Mononuclear cell (primary cell): ENCODE data around the gene KDM2A. TPM values are rescaled to one million over a fixed set of nuclear protein-coding genes. Genes with fewer than 3 reads are reported as not detected.

ENCODE experiments used
- H3K27me3 ChIP-seq: 2 replicates; pipeline ENCODE4 v1.6.0; 2011; ENCODE audit warnings: low read length, control low read depth; ENCODE audit not compliant: insufficient read depth
- H3K4me1 ChIP-seq: 2 replicates; pipeline ENCODE4 v1.5.1; 2011; ENCODE audit warnings: mild to moderate bottlenecking, low read length, control low read depth; ENCODE audit not compliant: insufficient read depth
- H3K4me3 ChIP-seq: 2 replicates; pipeline ENCODE4 v1.5.1; 2011; ENCODE audit warnings: mild to moderate bottlenecking, low read length, moderate library complexity
- H3K9me3 ChIP-seq: 2 replicates; pipeline ENCODE4 v1.5.1; 2011; ENCODE audit warnings: low read depth, mild to moderate bottlenecking, control low read depth, low read length
- total RNA-seq: library from RNA; depleted of rRNA; stranded (reverse); fragments of >200 nt; gene quantifications from one replicate; pipeline ENCODE4 v1.2.3, GENCODE V29; 2012

KDM2A gene
- total RNA-seq, 1 donor: 197 TPM

GRCh38 chr11:67281552-67282150, 162.6 kb downstream of the KDM2A start:
- H3K27me3 ChIP-seq: no peaks in the 10 kb centered on the region
- H3K4me3 ChIP-seq: no peak overlapping the region
- H3K4me1 ChIP-seq: peaks cover 100% of the 10 kb centered on the region
- H3K9me3 ChIP-seq: no peaks in the 10 kb centered on the region

- Histone ChIP-seq H3K27me3 (no peaks in the 10 kb centered on the region), H3K4me1 (peaks cover 100% of the 10 kb centered on the region), H3K4me3 (no peak overlapping the region), H3K9me3 (no peaks in the 10 kb centered on the region)
Measured at GRCh38 chr11:67282155-67282875, 163.3 kb downstream of the KDM2A start.

- Histone ChIP-seq H3K4me3 (no peak overlapping the region), H3K9me3 (no peaks in the 10 kb centered on the region), H3K27me3 (no peaks in the 10 kb centered on the region), H3K4me1 (peaks cover 100% of the 10 kb centered on the region)
Measured at GRCh38 chr11:67282876-67283371, 163.9 kb downstream of the KDM2A start.

- Histone ChIP-seq H3K4me1 (peaks cover 99% of the 10 kb centered on the region), H3K4me3 (peak overlapping the region; percentile 26), H3K27me3 (no peaks in the 10 kb centered on the region), H3K9me3 (no peaks in the 10 kb centered on the region)
Measured at GRCh38 chr11:67283481-67283963, 164.5 kb downstream of the KDM2A start.

GRCh38 chr11:67284811-67285540, 165.9 kb downstream of the KDM2A start:
- Histone ChIP-seq H3K4me1 (peaks cover 91% of the 10 kb centered on the region), H3K27me3 (no peaks in the 10 kb centered on the region), H3K4me3 (peak overlapping the region; percentile 26), H3K9me3 (no peaks in the 10 kb centered on the region)

GRCh38 chr11:67285541-67286498, 166.8 kb downstream of the KDM2A start:
- peaks cover 91% of the 10 kb centered on the region for H3K4me1 ChIP-seq
- H3K9me3 ChIP-seq: no peaks in the 10 kb centered on the region
- H3K27me3 ChIP-seq: no peaks in the 10 kb centered on the region
- H3K4me3 ChIP-seq: peak overlapping the region; percentile 26

GRCh38 chr11:67286621-67287333, 167.7 kb downstream of the KDM2A start:
- Histone ChIP-seq H3K4me3 (peak overlapping the region; percentile 26), H3K4me1 (peaks cover 91% of the 10 kb centered on the region), H3K9me3 (no peaks in the 10 kb centered on the region), H3K27me3 (no peaks in the 10 kb centered on the region)

- Histone ChIP-seq H3K27me3 (no peaks in the 10 kb centered on the region), H3K4me1 (peaks cover 91% of the 10 kb centered on the region), H3K9me3 (no peaks in the 10 kb centered on the region), H3K4me3 (peak overlapping the region; percentile 6)
Measured at GRCh38 chr11:67287355-67288197, 168.5 kb downstream of the KDM2A start.

- Histone ChIP-seq H3K4me1 (peaks cover 89% of the 10 kb centered on the region), H3K9me3 (no peaks in the 10 kb centered on the region), H3K4me3 (no peak overlapping the region), H3K27me3 (no peaks in the 10 kb centered on the region)
Measured at GRCh38 chr11:67288198-67288451, 169.1 kb downstream of the KDM2A start.

- Histone ChIP-seq H3K4me3 (peak overlapping the region; percentile 76), H3K4me1 (peaks cover 89% of the 10 kb centered on the region), H3K9me3 (no peaks in the 10 kb centered on the region), H3K27me3 (no peaks in the 10 kb centered on the region)
Measured at GRCh38 chr11:67288452-67289225, 169.6 kb downstream of the KDM2A start.

GRCh38 chr11:67289226-67289650, 170.2 kb downstream of the KDM2A start, which contains the start of gene ANKRD13D:
Gene ANKRD13D (plus strand): TSS chr11:67289303. CDS start chr11:67289461, 158 bp downstream.
- H3K4me1 ChIP-seq: peaks cover 89% of the 10 kb centered on the region
- H3K9me3 ChIP-seq: no peaks in the 10 kb centered on the region
- no peaks in the 10 kb centered on the region for H3K27me3 ChIP-seq

GRCh38 chr11:67289651-67290479, 170.8 kb downstream of the KDM2A start:
- Histone ChIP-seq H3K4me1 (peaks cover 86% of the 10 kb centered on the region), H3K9me3 (no peaks in the 10 kb centered on the region), H3K27me3 (no peaks in the 10 kb centered on the region), H3K4me3 (peak overlapping the region; percentile 76)

More at GRCh38 chr11:67289226-67289650, 170.2 kb downstream of the KDM2A start, which contains the start of gene ANKRD13D:
- H3K4me3 ChIP-seq: peak within 1 kb of the TSS; percentile 76
